Measurements from ENCODE around the gene PLN.

PLN gene

GRCh38 chr6:118589649-118590365, 41.7 kb downstream of the PLN start:
- H3K9me2 ChIP-seq (replicated peaks; ENCODE audit: control insufficient read depth, low read length): no peaks in the 10 kb centered on the region
- H3K27ac ChIP-seq (ENCODE audit: low read depth, low read length): no peak overlapping the region
- H3K27me3 ChIP-seq (ENCODE audit: control insufficient read depth, low read length): no peaks in the 10 kb centered on the region
- H3K4me2 ChIP-seq (ENCODE audit: low read length): no peak overlapping the region
- TF ChIP-seq EZH2phosphoT487 (IDR thresholded peaks at IDR 0.05; ENCODE audit: borderline replicate concordance, low read length): no peak
- TF ChIP-seq, protein P1, sequence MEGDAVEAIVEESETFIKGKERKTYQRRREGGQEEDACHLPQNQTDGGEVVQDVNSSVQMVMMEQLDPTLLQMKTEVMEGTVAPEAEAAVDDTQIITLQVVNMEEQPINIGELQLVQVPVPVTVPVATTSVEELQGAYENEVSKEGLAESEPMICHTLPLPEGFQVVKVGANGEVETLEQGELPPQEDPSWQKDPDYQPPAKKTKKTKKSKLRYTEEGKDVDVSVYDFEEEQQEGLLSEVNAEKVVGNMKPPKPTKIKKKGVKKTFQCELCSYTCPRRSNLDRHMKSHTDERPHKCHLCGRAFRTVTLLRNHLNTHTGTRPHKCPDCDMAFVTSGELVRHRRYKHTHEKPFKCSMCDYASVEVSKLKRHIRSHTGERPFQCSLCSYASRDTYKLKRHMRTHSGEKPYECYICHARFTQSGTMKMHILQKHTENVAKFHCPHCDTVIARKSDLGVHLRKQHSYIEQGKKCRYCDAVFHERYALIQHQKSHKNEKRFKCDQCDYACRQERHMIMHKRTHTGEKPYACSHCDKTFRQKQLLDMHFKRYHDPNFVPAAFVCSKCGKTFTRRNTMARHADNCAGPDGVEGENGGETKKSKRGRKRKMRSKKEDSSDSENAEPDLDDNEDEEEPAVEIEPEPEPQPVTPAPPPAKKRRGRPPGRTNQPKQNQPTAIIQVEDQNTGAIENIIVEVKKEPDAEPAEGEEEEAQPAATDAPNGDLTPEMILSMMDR (IDR thresholded peaks at IDR 0.05; ENCODE audit: low read depth, low read length, poor library complexity, severe bottlenecking): no peak
- H3K36me3 ChIP-seq (ENCODE audit: control insufficient read depth, low read length): no peaks in the 10 kb centered on the region
- H3K4me1 ChIP-seq (ENCODE audit: control insufficient read depth, low read length): no peaks in the 10 kb centered on the region
- H3F3A ChIP-seq (ENCODE audit: control insufficient read depth, insufficient read depth): no peaks in the 10 kb centered on the region
- no peaks in the 10 kb centered on the region for H4K20me1 ChIP-seq (ENCODE audit: control insufficient read depth, insufficient read depth, low read depth, low read length)
- H3K79me2 ChIP-seq (ENCODE audit: control insufficient read depth, low read length): no peaks in the 10 kb centered on the region; the same call in none of the 2 replicates
- H3K4me3 ChIP-seq (ENCODE audit: low read length): no peak overlapping the region
- H3K9me3 ChIP-seq (ENCODE audit: control insufficient read depth, insufficient read depth, low read length): no peaks in the 10 kb centered on the region

GRCh38 chr6:118591897-118592296, 43.8 kb downstream of the PLN start:
- H3K79me2 ChIP-seq (ENCODE audit: control insufficient read depth, low read length): no peaks in the 10 kb centered on the region; the same call in none of the 2 replicates
- H3K36me3 ChIP-seq (ENCODE audit: control insufficient read depth, low read length): no peaks in the 10 kb centered on the region
- no peak overlapping the region for H3K4me2 ChIP-seq (ENCODE audit: low read length)
- no peaks in the 10 kb centered on the region for H3K9me2 ChIP-seq (replicated peaks; ENCODE audit: control insufficient read depth, low read length)
- no peaks in the 10 kb centered on the region for H3K27me3 ChIP-seq (ENCODE audit: control insufficient read depth, low read length)
- no peaks in the 10 kb centered on the region for H3K4me1 ChIP-seq (ENCODE audit: control insufficient read depth, low read length)
- no peaks in the 10 kb centered on the region for H3F3A ChIP-seq (ENCODE audit: control insufficient read depth, insufficient read depth)
- H3K9me3 ChIP-seq (ENCODE audit: control insufficient read depth, insufficient read depth, low read length): no peaks in the 10 kb centered on the region
- no peaks in the 10 kb centered on the region for H4K20me1 ChIP-seq (ENCODE audit: control insufficient read depth, insufficient read depth, low read depth, low read length)
- TF ChIP-seq EZH2phosphoT487 (IDR thresholded peaks at IDR 0.05; ENCODE audit: borderline replicate concordance, low read length): no peak
- TF ChIP-seq, protein P1 (IDR thresholded peaks at IDR 0.05; ENCODE audit: low read depth, low read length, poor library complexity, severe bottlenecking): no peak
- H3K27ac ChIP-seq (ENCODE audit: low read depth, low read length): no peak overlapping the region
- H3K4me3 ChIP-seq (ENCODE audit: low read length): no peak overlapping the region

- H3F3A ChIP-seq (ENCODE audit: control insufficient read depth, insufficient read depth): no peaks in the 10 kb centered on the region
Measured at GRCh38 chr6:118594877-118595276, 46.8 kb downstream of the PLN start.

More at GRCh38 chr6:118594877-118595276, 46.8 kb downstream of the PLN start:
- H3K27ac ChIP-seq (ENCODE audit: low read depth, low read length): no peak overlapping the region
- H3K79me2 ChIP-seq (ENCODE audit: control insufficient read depth, low read length): no peaks in the 10 kb centered on the region; the same call in none of the 2 replicates
- H4K20me1 ChIP-seq (ENCODE audit: control insufficient read depth, insufficient read depth, low read depth, low read length): no peaks in the 10 kb centered on the region
- H3K4me1 ChIP-seq (ENCODE audit: control insufficient read depth, low read length): no peaks in the 10 kb centered on the region
- H3K9me3 ChIP-seq (ENCODE audit: control insufficient read depth, insufficient read depth, low read length): no peaks in the 10 kb centered on the region
- H3K36me3 ChIP-seq (ENCODE audit: control insufficient read depth, low read length): no peaks in the 10 kb centered on the region
- no peaks in the 10 kb centered on the region for H3K9me2 ChIP-seq (replicated peaks; ENCODE audit: control insufficient read depth, low read length)
- no peak overlapping the region for H3K4me2 ChIP-seq (ENCODE audit: low read length)
- TF ChIP-seq EZH2phosphoT487 (IDR thresholded peaks at IDR 0.05; ENCODE audit: borderline replicate concordance, low read length): no peak
- TF ChIP-seq, protein P1 (IDR thresholded peaks at IDR 0.05; ENCODE audit: low read depth, low read length, poor library complexity, severe bottlenecking): no peak
- no peaks in the 10 kb centered on the region for H3K27me3 ChIP-seq (ENCODE audit: control insufficient read depth, low read length)
- no peak overlapping the region for H3K4me3 ChIP-seq (ENCODE audit: low read length)

Data from DOHH2 (cell line).